Measurements from ENCODE around the gene GFER. TPM values are rescaled to one million over a fixed set of nuclear protein-coding genes. Genes with fewer than 3 reads are reported as not detected.

The GFER gene
- total RNA-seq, 1 experiment from 2014 or later: 43.5 TPM

GRCh38 chr16:1998360-1998835 lies 14.4 kb downstream of the GFER start:
- CTCF ChIA-PET: no interaction called here
- DNase-seq: no peak
- no peak for TF ChIP-seq CTCF (IDR thresholded peaks at IDR 0.05; ENCODE audit: unreplicated experiment)
- Mint-ChIP-seq H3K27ac (ENCODE audit: unreplicated experiment) (no peak overlapping the region), H3K36me3 (ENCODE audit: insufficient read depth, unreplicated experiment) (peaks cover 57% of the 10 kb centered on the region), H3K27me3 (ENCODE audit: unreplicated experiment) (no peaks in the 10 kb centered on the region), H3K4me3 (ENCODE audit: low read depth, unreplicated experiment) (no peak overlapping the region), H3K9me3 (ENCODE audit: low read depth, unreplicated experiment) (no peaks in the 10 kb centered on the region), H3K4me1 (ENCODE audit: low read depth, unreplicated experiment) (peaks cover 17% of the 10 kb centered on the region)
- intact Hi-C loops (cut with micrococcal nuclease; ENCODE audit: unreplicated experiment): no loop called here
- no TSS peak for BruUV-seq (replicated peaks)

GRCh38 chr16:1998852-1999801 lies 15.1 kb downstream of the GFER start:
- Mint-ChIP-seq H3K36me3 (ENCODE audit: insufficient read depth, unreplicated experiment) (peaks cover 52% of the 10 kb centered on the region), H3K9me3 (ENCODE audit: low read depth, unreplicated experiment) (no peaks in the 10 kb centered on the region), H3K27ac (ENCODE audit: unreplicated experiment) (no peak overlapping the region), H3K4me3 (ENCODE audit: low read depth, unreplicated experiment) (no peak overlapping the region), H3K4me1 (ENCODE audit: low read depth, unreplicated experiment) (peaks cover 10% of the 10 kb centered on the region), H3K27me3 (ENCODE audit: unreplicated experiment) (no peaks in the 10 kb centered on the region)
- CTCF ChIA-PET: interaction anchor here (0.6 kb wide), 1 partner anchor 753 kb away, joined by 6 read pairs; no protein-coding TSS in a partner anchor
- no peak for TF ChIP-seq CTCF (IDR thresholded peaks at IDR 0.05; ENCODE audit: unreplicated experiment)
- DNase-seq: no peak
- intact Hi-C loops (cut with micrococcal nuclease; ENCODE audit: unreplicated experiment): no loop called here
- no TSS peak for BruUV-seq (replicated peaks)

DNA sequence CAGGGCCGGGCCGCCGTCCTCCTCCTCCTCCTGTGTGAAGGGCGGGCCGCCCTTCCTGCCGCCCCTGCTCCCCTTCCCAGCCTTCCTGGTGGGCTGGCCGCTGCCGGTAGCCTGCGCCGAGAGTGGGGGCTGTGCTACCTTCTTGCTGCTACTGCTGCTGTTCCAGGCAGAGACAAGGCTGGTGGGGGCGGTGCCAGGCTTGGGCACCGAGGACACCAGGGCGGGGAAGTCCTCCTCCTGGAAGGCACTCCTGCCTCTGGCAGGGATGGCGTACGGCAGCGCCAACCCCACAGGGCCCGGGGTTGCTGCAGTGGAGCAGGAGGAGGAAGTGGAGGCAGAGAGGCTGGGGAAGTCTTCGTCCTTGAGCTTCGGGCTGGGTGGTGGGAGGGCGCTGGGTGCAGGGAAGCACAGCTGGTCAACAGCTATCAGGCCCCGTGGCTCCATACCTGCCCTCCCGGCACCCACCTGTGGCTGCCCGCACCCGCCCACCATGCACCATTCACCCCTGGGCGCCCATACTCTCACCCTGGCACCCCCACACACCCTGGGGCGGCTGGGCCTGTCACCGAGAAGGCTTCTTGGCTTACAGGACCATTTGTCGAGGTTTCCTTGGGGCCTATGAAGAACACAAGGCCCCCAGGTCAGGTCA lies 16.0 kb downstream of the GFER start:
- BruUV-seq (replicated peaks): no TSS peak
- Mint-ChIP-seq H3K9me3 (ENCODE audit: low read depth, unreplicated experiment) (no peaks in the 10 kb centered on the region), H3K27me3 (ENCODE audit: unreplicated experiment) (no peaks in the 10 kb centered on the region), H3K27ac (ENCODE audit: unreplicated experiment) (no peak overlapping the region), H3K4me3 (ENCODE audit: low read depth, unreplicated experiment) (no peak overlapping the region), H3K36me3 (ENCODE audit: insufficient read depth, unreplicated experiment) (peaks cover 52% of the 10 kb centered on the region), H3K4me1 (ENCODE audit: low read depth, unreplicated experiment) (peaks cover 12% of the 10 kb centered on the region)
- CTCF ChIA-PET: interaction anchor here (0.7 kb wide), 1 partner anchor 16 kb away, joined by 3 read pairs; no protein-coding TSS in a partner anchor
- no peak for TF ChIP-seq CTCF (IDR thresholded peaks at IDR 0.05; ENCODE audit: unreplicated experiment)
- DNase-seq: no peak
- intact Hi-C loops (cut with micrococcal nuclease; ENCODE audit: unreplicated experiment): no loop called here

DNA sequence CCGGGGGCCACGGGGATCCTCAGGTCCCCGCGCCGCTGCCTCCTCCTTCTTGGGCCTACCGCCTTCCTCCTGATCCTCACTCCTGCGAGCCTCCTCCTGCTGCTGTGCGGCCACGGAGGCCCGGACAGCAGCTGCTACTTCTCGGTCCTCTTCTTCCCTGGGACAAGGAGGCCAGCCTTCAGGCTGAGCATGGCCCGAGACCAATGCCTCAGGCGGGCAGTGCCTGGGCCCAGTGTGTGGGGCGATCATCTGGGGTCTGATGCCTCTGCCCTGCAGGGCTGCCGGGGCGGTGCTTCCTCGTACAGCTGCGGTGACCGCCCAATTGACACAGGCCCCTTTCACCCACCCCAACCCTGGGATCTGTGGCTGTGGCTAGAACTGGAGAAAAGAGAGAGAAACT lies 17.0 kb downstream of the GFER start:
- H3K4me3 Mint-ChIP-seq (ENCODE audit: low read depth, unreplicated experiment): no peak overlapping the region
- H3K4me1 Mint-ChIP-seq (ENCODE audit: low read depth, unreplicated experiment): peaks cover 12% of the 10 kb centered on the region
- no TSS peak for BruUV-seq (replicated peaks)
- CTCF ChIA-PET: no interaction called here
- no peaks in the 10 kb centered on the region for H3K9me3 Mint-ChIP-seq (ENCODE audit: low read depth, unreplicated experiment)
- no peak for TF ChIP-seq CTCF (IDR thresholded peaks at IDR 0.05; ENCODE audit: unreplicated experiment)
- H3K27ac Mint-ChIP-seq (ENCODE audit: unreplicated experiment): no peak overlapping the region
- intact Hi-C loops (cut with micrococcal nuclease; ENCODE audit: unreplicated experiment): no loop called here
- DNase-seq: no peak
- H3K36me3 Mint-ChIP-seq (ENCODE audit: insufficient read depth, unreplicated experiment): peaks cover 51% of the 10 kb centered on the region
- no peaks in the 10 kb centered on the region for H3K27me3 Mint-ChIP-seq (ENCODE audit: unreplicated experiment)
